ENCODE data around the gene MALT1.
A peak's percentile ranks its signal among the peaks of the same experiment; 100 is the strongest.

MALT1 gene

GRCh38 chr18:58712930-58713329 lies 41.7 kb downstream of the MALT1 start:
- DNase-seq: no peak
- Histone ChIP-seq H3K27ac (no peak overlapping the region), H3K36me3 (replicated peaks) (no peaks in the 10 kb centered on the region), H3K4me3 (ENCODE audit: low read depth, low read length) (no peak overlapping the region), H3K27me3 (replicated peaks) (no peaks in the 10 kb centered on the region)
- in situ Hi-C loops (cut with HindIII; ENCODE audit: low pct_ligation_motif_present, low sequenced_read_pairs): no loop called here
- no peak for TF ChIP-seq CTCF (IDR thresholded peaks at IDR 0.05; ENCODE audit: low read depth, low read length, missing control alignments)

GRCh38 chr18:58714259-58714658 lies 43.0 kb downstream of the MALT1 start:
- H3K36me3 ChIP-seq (replicated peaks): no peaks in the 10 kb centered on the region

DNA sequence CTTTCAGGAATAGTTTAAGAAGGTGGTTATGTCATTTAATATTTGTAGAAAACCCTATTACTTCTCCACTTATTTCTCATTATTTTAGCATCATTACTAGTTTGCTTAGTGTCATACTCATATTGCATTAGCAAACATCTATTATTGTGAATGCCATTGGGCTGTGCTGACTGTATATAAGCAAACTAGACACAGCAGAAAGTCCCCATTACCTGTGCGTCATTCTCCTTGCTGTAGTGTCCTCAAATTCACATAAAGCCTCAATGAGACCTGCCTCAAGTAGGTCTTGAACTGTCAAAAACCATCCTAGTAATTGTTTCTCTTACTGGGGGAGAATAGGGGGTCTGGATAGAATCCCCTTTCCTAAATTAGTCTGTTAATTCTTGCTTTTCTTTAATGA lies 43.6 kb downstream of the MALT1 start:
- in situ Hi-C loops (cut with HindIII; ENCODE audit: low pct_ligation_motif_present, low sequenced_read_pairs): no loop called here
- no peak for DNase-seq
- Histone ChIP-seq H3K4me3 (ENCODE audit: low read depth, low read length) (no peak overlapping the region), H3K36me3 (replicated peaks) (no peaks in the 10 kb centered on the region), H3K27me3 (replicated peaks) (no peaks in the 10 kb centered on the region), H3K27ac (no peak overlapping the region)
- no peak for TF ChIP-seq CTCF (IDR thresholded peaks at IDR 0.05; ENCODE audit: low read depth, low read length, missing control alignments)

More at GRCh38 chr18:58714259-58714658, 43.0 kb downstream of the MALT1 start:
- no peak for DNase-seq
- H3K27me3 ChIP-seq (replicated peaks): no peaks in the 10 kb centered on the region
- no peak overlapping the region for H3K4me3 ChIP-seq (ENCODE audit: low read depth, low read length)
- H3K27ac ChIP-seq: no peak overlapping the region
- in situ Hi-C loops (cut with HindIII; ENCODE audit: low pct_ligation_motif_present, low sequenced_read_pairs): no loop called here
- TF ChIP-seq CTCF (IDR thresholded peaks at IDR 0.05; ENCODE audit: low read depth, low read length, missing control alignments): no peak

DNA sequence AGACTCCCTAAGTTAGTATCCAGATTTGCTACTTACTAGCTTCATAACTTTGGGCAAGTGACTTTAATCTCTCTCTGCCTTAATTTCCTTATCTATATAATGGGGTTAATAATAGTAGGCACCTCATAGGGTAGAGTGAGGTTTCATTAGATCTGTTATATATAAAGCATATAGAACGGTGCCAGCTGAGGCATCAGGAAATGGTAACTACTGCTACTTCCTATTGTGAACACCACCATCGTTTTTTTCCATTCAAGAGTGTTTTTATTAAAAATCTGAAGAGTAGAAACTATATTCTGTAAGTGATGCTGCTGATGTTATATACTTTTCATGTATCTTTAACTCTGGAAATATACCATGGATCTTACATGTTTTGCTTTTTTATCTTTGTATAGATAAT lies 44.3 kb downstream of the MALT1 start:
- Histone ChIP-seq H3K27me3 (replicated peaks) (no peaks in the 10 kb centered on the region), H3K4me3 (ENCODE audit: low read depth, low read length) (no peak overlapping the region), H3K36me3 (replicated peaks) (no peaks in the 10 kb centered on the region), H3K27ac (no peak overlapping the region)
- DNase-seq: no peak
- TF ChIP-seq CTCF (IDR thresholded peaks at IDR 0.05; ENCODE audit: low read depth, low read length, missing control alignments): no peak
- in situ Hi-C loops (cut with HindIII; ENCODE audit: low pct_ligation_motif_present, low sequenced_read_pairs): no loop called here

GRCh38 chr18:58716060-58716756 lies 44.9 kb downstream of the MALT1 start:
- peak; percentile 43 for DNase-seq
- in situ Hi-C loops (cut with HindIII; ENCODE audit: low pct_ligation_motif_present, low sequenced_read_pairs): no loop called here
- no peaks in the 10 kb centered on the region for H3K27me3 ChIP-seq (replicated peaks)
- no peak overlapping the region for H3K4me3 ChIP-seq (ENCODE audit: low read depth, low read length)
- no peaks in the 10 kb centered on the region for H3K36me3 ChIP-seq (replicated peaks)
- H3K27ac ChIP-seq: no peak overlapping the region
- no peak for TF ChIP-seq CTCF (IDR thresholded peaks at IDR 0.05; ENCODE audit: low read depth, low read length, missing control alignments)

Data from brain microvascular endothelial cell (primary cell).